ENCODE data around the gene HSD17B11.
"Not testable (repeated sequence)": the region's sequence is repeated elsewhere in the genome, so short reads cannot be mapped to it uniquely, and the experiment has no call there.

Gene HSD17B11

DNA sequence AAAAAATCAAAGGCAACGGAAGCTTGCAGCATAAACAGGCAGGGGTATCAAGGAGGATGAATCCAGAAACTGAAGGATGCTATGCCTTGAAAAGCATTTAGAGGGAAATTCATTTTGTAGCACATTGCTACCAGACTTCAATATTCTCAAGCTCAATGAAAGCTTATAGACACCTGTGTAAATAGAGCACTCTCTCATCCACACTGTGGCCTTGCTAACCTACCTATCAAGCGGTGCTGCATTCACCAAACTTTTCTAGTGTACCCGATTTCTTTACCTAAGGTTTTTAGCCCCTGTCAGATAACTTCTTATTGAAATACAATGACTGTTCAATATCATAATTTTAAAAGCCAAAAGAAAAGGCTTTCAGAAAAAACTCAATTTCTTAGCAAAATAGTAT, 48.1 kb downstream of the HSD17B11 start:
- FAIRE-seq = no peak

DNA sequence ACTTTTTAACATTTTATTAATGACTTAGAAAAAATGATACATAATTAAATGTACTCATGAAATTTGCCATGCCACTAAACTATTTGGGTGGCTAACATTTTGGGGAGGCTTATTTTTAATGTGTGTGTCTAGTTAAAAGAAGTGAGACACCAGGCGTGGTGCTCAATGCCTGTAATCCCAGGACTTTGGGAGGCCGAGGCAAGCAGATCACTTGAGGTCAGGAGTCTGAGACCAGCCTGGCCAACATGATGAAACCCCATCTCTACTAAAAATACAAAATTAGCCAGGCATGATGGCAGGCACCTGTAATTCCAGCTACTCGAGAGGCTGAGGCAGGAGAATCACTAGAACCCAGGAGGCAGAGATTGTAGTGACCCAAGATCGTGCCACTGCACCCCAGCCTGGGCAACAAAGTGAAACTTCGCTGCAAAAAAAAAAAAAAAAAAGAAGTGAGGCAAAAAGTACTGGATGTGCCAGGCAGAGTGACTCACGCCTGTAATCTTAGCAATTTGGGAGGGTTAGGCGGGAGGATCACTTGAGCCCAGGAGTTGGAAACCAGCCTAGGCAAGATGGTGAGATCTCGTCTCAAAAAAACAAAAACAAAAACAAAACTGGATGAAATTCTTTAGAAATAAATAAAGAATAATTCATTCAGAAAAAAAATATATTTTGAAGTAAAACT, 48.9 kb downstream of the HSD17B11 start:
- FAIRE-seq; DNase-seq (ENCODE audit: insufficient read length): not testable (repeated sequence)

More for the DNA sequence above, 48.1 kb downstream of the HSD17B11 start:
- no peak for TF ChIP-seq TAF1 (IDR thresholded peaks at IDR 0.05; ENCODE audit: borderline replicate concordance, low read depth, low read length)
- TF ChIP-seq POLR2AphosphoS5 (IDR thresholded peaks at IDR 0.05; ENCODE audit: low read depth, low read length) = no peak
- no peak for TF ChIP-seq POLR2A (IDR thresholded peaks at IDR 0.05; ENCODE audit: low read depth, low read length)
- DNase-seq (ENCODE audit: insufficient read length) = no peak

GRCh38 chr4:87339440-87339839, 51.5 kb downstream of the HSD17B11 start:
- DNase-seq (ENCODE audit: insufficient read length) (no peak), FAIRE-seq (no peak)
- TF ChIP-seq POLR2A (IDR thresholded peaks at IDR 0.05; ENCODE audit: low read depth, low read length) = no peak
- TF ChIP-seq POLR2AphosphoS5 (IDR thresholded peaks at IDR 0.05; ENCODE audit: low read depth, low read length) = no peak
- no peak for TF ChIP-seq TAF1 (IDR thresholded peaks at IDR 0.05; ENCODE audit: borderline replicate concordance, low read depth, low read length)

DNA sequence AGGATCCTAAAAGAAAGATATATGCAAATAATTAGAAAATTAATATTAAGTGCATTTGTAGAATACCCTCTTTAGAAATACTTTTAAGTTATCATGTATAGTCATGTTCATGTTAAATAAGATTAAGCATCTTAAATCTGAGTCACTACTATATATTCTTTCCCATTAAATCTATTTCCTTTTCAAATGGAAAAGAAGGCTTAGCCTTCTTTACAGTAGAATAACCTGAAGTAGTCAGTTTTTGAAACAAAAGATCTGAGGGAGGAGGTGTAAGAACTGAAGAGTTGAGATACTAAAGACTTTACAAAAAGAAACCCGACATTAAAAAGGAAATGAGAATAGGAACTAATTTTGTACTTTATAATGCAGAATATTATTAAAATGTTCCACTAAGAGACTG, 53.6 kb downstream of the HSD17B11 start:
- FAIRE-seq (no peak), DNase-seq (ENCODE audit: insufficient read length) (no peak)
- TF ChIP-seq TAF1 (IDR thresholded peaks at IDR 0.05; ENCODE audit: borderline replicate concordance, low read depth, low read length) = no peak
- no peak for TF ChIP-seq POLR2AphosphoS5 (IDR thresholded peaks at IDR 0.05; ENCODE audit: low read depth, low read length)
- no peak for TF ChIP-seq POLR2A (IDR thresholded peaks at IDR 0.05; ENCODE audit: low read depth, low read length)

DNA sequence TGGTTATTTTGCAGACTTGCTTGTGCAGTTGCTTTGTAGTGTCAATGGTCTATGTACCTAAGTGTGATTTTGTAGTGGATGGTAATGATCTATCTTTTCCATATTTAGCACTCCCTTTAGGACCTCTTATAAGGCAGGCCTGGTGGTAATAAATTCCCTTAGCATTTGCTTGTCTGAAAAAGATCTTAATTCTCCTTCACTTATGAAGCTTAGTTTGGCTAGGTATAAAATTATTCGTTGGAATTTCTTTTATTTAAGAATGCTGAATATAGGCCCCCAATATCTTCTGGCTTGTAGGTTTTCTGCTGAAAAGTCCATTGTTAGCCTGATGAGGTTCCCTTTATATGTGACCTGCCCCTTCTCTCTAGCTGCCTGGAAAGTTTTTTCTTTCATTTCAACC, 57.7 kb downstream of the HSD17B11 start:
- FAIRE-seq (no peak), DNase-seq (ENCODE audit: insufficient read length) (no peak)
- TF ChIP-seq TAF1 (IDR thresholded peaks at IDR 0.05; ENCODE audit: borderline replicate concordance, low read depth, low read length) = no peak
- TF ChIP-seq POLR2A (IDR thresholded peaks at IDR 0.05; ENCODE audit: low read depth, low read length) = no peak
- TF ChIP-seq POLR2AphosphoS5 (IDR thresholded peaks at IDR 0.05; ENCODE audit: low read depth, low read length) = no peak

- no peak for DNase-seq (ENCODE audit: insufficient read length)
- no peak for FAIRE-seq
- TF ChIP-seq TAF1 (IDR thresholded peaks at IDR 0.05; ENCODE audit: borderline replicate concordance, low read depth, low read length) (no peak), POLR2AphosphoS5 (IDR thresholded peaks at IDR 0.05; ENCODE audit: low read depth, low read length) (no peak), POLR2A (IDR thresholded peaks at IDR 0.05; ENCODE audit: low read depth, low read length) (no peak)
Observed at GRCh38 chr4:87330761-87331160, 60.2 kb downstream of the HSD17B11 start.

GRCh38 chr4:87327136-87327535, 63.9 kb downstream of the HSD17B11 start:
- FAIRE-seq = no peak
- TF ChIP-seq POLR2AphosphoS5 (IDR thresholded peaks at IDR 0.05; ENCODE audit: low read depth, low read length) = no peak
- no peak for TF ChIP-seq POLR2A (IDR thresholded peaks at IDR 0.05; ENCODE audit: low read depth, low read length)
- no peak for TF ChIP-seq TAF1 (IDR thresholded peaks at IDR 0.05; ENCODE audit: borderline replicate concordance, low read depth, low read length)

GRCh38 chr4:87326460-87326859, 64.5 kb downstream of the HSD17B11 start:
- FAIRE-seq = no peak
- TF ChIP-seq TAF1 (IDR thresholded peaks at IDR 0.05; ENCODE audit: borderline replicate concordance, low read depth, low read length) (no peak), POLR2A (IDR thresholded peaks at IDR 0.05; ENCODE audit: low read depth, low read length) (no peak), POLR2AphosphoS5 (IDR thresholded peaks at IDR 0.05; ENCODE audit: low read depth, low read length) (no peak)

More at GRCh38 chr4:87327136-87327535, 63.9 kb downstream of the HSD17B11 start:
- DNase-seq (ENCODE audit: insufficient read length) = no peak

DNA sequence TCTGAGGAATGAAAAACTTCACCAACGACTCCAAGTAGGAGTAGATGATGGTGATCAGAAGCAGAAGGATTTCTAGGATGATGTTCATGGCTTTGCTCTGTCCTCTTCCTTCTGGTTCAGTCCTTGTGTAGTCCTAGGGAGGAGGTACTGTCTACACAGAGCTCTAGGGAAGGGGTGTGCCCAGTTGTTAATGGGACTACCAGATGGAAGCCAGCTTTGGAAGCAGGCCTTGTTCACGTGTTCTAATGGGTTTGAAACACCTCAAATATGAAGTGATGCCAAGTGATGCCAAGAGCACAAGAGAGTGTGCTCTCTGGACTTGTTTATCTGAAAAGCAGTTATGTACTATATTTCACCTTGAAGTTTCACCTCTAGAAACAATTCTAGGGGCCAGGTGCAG, 68.2 kb downstream of the HSD17B11 start, which contains the start of gene HSD17B13:
HSD17B13 (minus strand) TSS at position 129 of the 400 bp plus-strand sequence; CDS start at position 88, 41 bp downstream.
- DNase-seq (ENCODE audit: insufficient read length) = no peak
- no peak for FAIRE-seq
- TF ChIP-seq POLR2AphosphoS5 (IDR thresholded peaks at IDR 0.05; ENCODE audit: low read depth, low read length) (no peak), POLR2A (IDR thresholded peaks at IDR 0.05; ENCODE audit: low read depth, low read length) (no peak), TAF1 (IDR thresholded peaks at IDR 0.05; ENCODE audit: borderline replicate concordance, low read depth, low read length) (no peak)

More at GRCh38 chr4:87326460-87326859, 64.5 kb downstream of the HSD17B11 start:
- DNase-seq (ENCODE audit: insufficient read length) = no peak

DNA sequence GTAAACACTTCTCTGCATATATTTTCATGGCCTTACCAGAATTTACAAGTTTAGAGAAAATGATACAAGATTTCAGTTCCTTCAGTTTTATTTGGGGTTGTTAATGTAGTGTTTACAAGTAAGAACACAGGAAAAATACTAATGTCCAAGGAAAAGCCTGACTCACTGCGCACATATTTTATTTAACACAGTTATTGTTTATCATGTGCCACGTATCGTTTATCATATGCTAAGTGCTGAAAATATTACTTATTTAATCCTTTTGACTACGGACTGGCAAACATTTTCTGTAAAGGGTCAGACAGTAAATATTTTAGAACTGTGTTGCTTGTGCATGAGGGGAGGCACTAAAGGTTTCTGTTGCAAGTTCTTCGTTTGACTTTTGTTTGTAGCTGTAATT, 69.1 kb downstream of the HSD17B11 start:
- TF ChIP-seq POLR2AphosphoS5 (IDR thresholded peaks at IDR 0.05; ENCODE audit: low read depth, low read length) (no peak), TAF1 (IDR thresholded peaks at IDR 0.05; ENCODE audit: borderline replicate concordance, low read depth, low read length) (no peak), POLR2A (IDR thresholded peaks at IDR 0.05; ENCODE audit: low read depth, low read length) (no peak)
- DNase-seq (ENCODE audit: insufficient read length) (no peak), FAIRE-seq (no peak)

GRCh38 chr4:87317527-87317926, 73.5 kb downstream of the HSD17B11 start:
- no peak for TF ChIP-seq TAF1 (IDR thresholded peaks at IDR 0.05; ENCODE audit: borderline replicate concordance, low read depth, low read length)
- no peak for TF ChIP-seq POLR2AphosphoS5 (IDR thresholded peaks at IDR 0.05; ENCODE audit: low read depth, low read length)
- no peak for TF ChIP-seq POLR2A (IDR thresholded peaks at IDR 0.05; ENCODE audit: low read depth, low read length)
- DNase-seq (ENCODE audit: insufficient read length) (no peak), FAIRE-seq (no peak)

DNA sequence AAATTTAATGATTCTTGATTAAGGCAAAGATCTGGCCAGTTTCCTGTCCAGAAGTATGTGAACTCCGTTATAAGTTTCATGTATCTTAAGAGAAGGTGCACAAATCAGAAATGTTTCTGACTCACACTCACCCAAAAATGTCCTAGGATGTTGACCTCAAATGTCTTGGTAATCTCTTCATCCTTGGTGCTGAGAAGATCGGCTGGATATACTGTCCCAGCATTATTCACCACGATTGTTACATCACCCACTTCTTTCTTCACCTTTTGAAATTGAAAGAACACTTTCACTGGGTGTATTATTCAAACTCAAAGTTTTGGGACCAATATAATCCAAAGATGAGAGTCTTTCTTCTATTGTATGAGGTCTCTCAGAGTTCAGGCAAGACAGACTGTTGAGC, 74.0 kb downstream of the HSD17B11 start:
- no peak for FAIRE-seq
- TF ChIP-seq POLR2A (IDR thresholded peaks at IDR 0.05; ENCODE audit: low read depth, low read length) (no peak), POLR2AphosphoS5 (IDR thresholded peaks at IDR 0.05; ENCODE audit: low read depth, low read length) (no peak), TAF1 (IDR thresholded peaks at IDR 0.05; ENCODE audit: borderline replicate concordance, low read depth, low read length) (no peak)
- no peak for DNase-seq (ENCODE audit: insufficient read length)

GRCh38 chr4:87315000-87315399, 76.0 kb downstream of the HSD17B11 start:
- not testable (repeated sequence) for FAIRE-seq; DNase-seq (ENCODE audit: insufficient read length)
